ENCODE data around the gene HNRNPF. TPM values are rescaled to one million over a fixed set of nuclear protein-coding genes. Genes with fewer than 3 reads are reported as not detected.

Gene HNRNPF
- total and polyA plus RNA-seq, 5 donors = 41.6 to 93.4 (median 75.4) TPM

DNA sequence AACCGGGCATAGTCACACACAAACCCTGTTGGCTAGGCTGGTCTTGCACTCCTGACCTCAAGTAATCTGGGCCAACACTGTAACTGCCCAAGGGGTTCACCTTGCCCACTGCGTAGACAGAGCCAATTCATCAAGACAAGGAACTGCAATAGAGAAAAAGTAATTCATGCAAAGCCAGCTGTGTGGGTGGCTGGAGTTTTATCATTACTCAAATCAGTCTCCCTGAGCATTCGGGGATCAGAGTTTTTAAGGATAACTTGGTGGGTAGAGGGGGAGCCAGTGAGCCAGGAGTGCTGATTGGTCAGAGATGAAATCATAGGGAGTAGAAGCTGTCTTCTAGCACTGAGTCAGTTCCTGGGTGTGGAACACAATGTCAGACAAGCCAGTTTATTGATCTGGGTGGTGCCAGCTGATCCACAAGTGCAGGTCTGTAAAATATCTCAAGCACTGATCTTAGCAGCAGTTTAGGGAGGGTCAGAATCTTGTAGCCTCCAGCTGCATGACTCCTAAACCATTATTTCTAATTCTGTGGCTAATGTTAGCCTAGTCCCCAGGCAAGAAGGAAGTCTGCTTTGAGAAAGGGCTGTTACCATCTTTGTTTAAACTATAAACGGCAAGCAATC is 53.1 kb downstream of the HNRNPF start:
- intact Hi-C loops (cut with DNase I) = loop anchor here in 1 of 4 donors (10.0 kb wide), 1 partner anchor 151 kb away; no protein-coding TSS in a partner anchor
- Histone ChIP-seq H3K9me3 (ENCODE audit: control insufficient read depth, low read length) (no peaks in the 10 kb centered on the region), H3K27me3 (ENCODE audit: control insufficient read depth, insufficient read depth) (no peaks in the 10 kb centered on the region), H3K4me3 (ENCODE audit: low read length) (no peak overlapping the region), H3K27ac (ENCODE audit: low read length) (no peak overlapping the region), H3K4me1 (ENCODE audit: control insufficient read depth, insufficient read depth, low read length) (no peaks in the 10 kb centered on the region)
- WGBS = 63% methylated on average over 4 of the region's 4 CpGs
- DNase-seq (no peak), ATAC-seq (no peak)

DNA sequence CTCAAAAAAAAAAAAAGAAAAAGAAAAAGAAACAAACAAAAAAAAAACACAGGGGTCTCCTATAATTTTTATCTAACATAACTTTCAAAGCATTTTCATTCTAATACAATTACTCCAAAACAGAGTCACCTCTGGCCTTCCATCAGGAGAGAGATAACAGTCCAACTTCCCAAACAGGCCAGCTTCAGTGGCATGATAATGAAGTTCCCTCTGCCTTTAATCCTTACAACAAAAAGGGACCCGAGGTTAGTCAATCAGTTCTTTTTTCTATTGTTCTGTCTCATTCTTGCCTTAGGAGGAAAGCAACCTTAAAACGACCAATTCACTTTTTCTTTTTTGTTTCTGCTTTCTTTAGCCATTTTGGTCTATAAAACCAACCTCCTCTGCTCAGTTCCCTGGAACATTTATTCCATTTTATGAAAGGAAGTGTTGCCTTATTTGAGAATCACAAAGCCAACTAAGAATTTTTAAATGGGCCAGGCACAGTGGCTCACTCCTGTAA is 54.1 kb downstream of the HNRNPF start:
- Histone ChIP-seq H3K27me3 (ENCODE audit: control insufficient read depth, insufficient read depth) (no peaks in the 10 kb centered on the region), H3K4me1 (ENCODE audit: control insufficient read depth, insufficient read depth, low read length) (no peaks in the 10 kb centered on the region), H3K9me3 (ENCODE audit: control insufficient read depth, low read length) (no peaks in the 10 kb centered on the region), H3K27ac (ENCODE audit: low read length) (no peak overlapping the region), H3K4me3 (ENCODE audit: low read length) (no peak overlapping the region)
- WGBS = 20% methylated on average over 2 of the region's 2 CpGs
- no peak for DNase-seq
- intact Hi-C loops (cut with DNase I) = loop anchor here in 1 of 4 donors (10.0 kb wide), 1 partner anchor 150 kb away; no protein-coding TSS in a partner anchor
- ATAC-seq = no peak

DNA sequence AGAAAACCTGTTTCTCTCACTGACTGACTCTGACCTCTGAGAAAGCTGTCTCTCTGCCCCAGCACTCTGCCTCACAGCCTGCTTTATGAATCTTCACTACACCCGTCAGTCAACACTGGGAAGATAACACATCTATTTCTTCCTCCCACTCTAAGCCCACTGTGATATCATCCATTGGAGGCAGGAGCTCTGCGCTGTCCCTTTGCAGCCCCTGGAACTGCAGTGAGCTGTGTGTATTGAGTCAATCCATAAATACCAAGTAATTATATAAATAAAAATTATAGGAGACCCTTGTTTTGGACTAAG is 54.7 kb downstream of the HNRNPF start:
- Histone ChIP-seq H3K27ac (ENCODE audit: low read length) (no peak overlapping the region), H3K4me1 (ENCODE audit: control insufficient read depth, insufficient read depth, low read length) (no peaks in the 10 kb centered on the region), H3K9me3 (ENCODE audit: control insufficient read depth, low read length) (no peaks in the 10 kb centered on the region), H3K4me3 (ENCODE audit: low read length) (no peak overlapping the region), H3K27me3 (ENCODE audit: control insufficient read depth, insufficient read depth) (no peaks in the 10 kb centered on the region)
- no peak for ATAC-seq
- DNase-seq = no peak
- WGBS = 31% methylated on average over 2 of the region's 2 CpGs
- intact Hi-C loops (cut with DNase I) = loop anchor here in 1 of 4 donors (10.0 kb wide), 1 partner anchor 149 kb away; no protein-coding TSS in a partner anchor

DNA sequence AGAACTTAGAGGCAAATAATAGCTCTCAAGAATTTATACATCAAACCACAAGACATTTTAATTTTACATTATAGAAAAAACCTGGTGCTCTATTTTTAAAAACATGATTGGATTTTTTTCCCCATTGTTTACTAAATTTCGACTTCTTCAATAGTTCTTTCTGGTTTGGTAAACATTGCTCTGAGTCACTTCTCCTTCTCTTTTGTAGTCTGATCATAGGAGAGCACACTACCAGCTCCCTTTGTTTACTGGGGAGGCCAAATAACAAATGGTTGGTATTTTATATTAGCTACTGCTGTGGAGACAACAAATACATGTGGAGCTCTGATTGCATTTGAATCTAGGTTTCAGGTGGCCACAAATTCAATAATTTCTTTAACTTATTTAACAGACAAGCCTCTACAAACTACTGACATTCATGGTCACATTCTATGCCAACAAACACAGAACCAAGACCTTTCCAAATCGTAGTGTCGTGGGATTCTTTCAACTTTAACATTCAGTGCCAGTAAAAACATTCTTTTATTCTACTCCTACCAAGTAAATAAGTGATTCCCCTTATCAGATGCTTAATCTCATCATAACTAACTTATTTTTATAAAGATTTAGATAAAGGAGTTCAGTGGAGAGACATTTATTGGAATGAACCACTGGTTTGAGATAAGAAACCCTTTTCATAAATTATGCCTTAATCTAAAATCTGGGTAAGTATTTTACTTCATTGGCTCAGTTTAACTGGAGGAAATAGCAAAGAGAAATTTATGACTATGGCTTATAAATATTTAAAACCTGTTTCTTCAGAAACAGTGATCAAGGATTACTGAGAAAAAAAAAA is 55.3 kb downstream of the HNRNPF start:
- Histone ChIP-seq H3K9me3 (ENCODE audit: control insufficient read depth, low read length) (no peaks in the 10 kb centered on the region), H3K27ac (ENCODE audit: low read length) (no peak overlapping the region), H3K27me3 (ENCODE audit: control insufficient read depth, insufficient read depth) (no peaks in the 10 kb centered on the region), H3K4me1 (ENCODE audit: control insufficient read depth, insufficient read depth, low read length) (no peaks in the 10 kb centered on the region), H3K4me3 (ENCODE audit: low read length) (no peak overlapping the region)
- intact Hi-C loops (cut with DNase I) = loop anchor here in 1 of 4 donors (10.0 kb wide), 1 partner anchor 149 kb away; no protein-coding TSS in a partner anchor
- WGBS = 33% methylated on average over 3 of the region's 3 CpGs
- ATAC-seq (no peak), DNase-seq (no peak)

DNA sequence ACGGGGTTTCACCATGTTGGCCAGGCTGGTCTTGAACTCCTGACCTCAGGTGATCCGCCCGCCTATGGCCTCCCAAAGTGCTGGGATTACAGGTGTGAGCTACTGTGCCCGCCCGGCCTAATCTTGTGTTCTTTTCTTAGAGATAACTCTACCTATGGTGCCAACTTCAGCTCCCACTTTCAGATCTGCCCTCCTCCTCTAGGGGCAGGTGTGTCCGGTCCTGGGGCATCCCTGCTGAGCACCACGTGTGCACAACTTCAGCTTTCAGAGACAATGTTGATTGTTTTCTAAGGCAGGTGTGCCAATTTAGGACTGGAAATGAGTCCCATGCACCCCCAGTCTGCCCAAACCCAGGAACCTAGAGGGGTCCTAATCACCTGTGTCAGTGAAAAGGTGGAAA is 56.0 kb downstream of the HNRNPF start:
- Histone ChIP-seq H3K9me3 (ENCODE audit: control insufficient read depth, low read length) (no peaks in the 10 kb centered on the region), H3K27me3 (ENCODE audit: control insufficient read depth, insufficient read depth) (no peaks in the 10 kb centered on the region), H3K4me1 (ENCODE audit: control insufficient read depth, insufficient read depth, low read length) (no peaks in the 10 kb centered on the region), H3K27ac (ENCODE audit: low read length) (no peak overlapping the region), H3K4me3 (ENCODE audit: low read length) (no peak overlapping the region)
- WGBS = 66% methylated on average over 7 of the region's 7 CpGs
- intact Hi-C loops (cut with DNase I) = loop anchor here in 1 of 4 donors (10.0 kb wide), 1 partner anchor 148 kb away; no protein-coding TSS in a partner anchor
- ATAC-seq (no peak), DNase-seq (no peak)

DNA sequence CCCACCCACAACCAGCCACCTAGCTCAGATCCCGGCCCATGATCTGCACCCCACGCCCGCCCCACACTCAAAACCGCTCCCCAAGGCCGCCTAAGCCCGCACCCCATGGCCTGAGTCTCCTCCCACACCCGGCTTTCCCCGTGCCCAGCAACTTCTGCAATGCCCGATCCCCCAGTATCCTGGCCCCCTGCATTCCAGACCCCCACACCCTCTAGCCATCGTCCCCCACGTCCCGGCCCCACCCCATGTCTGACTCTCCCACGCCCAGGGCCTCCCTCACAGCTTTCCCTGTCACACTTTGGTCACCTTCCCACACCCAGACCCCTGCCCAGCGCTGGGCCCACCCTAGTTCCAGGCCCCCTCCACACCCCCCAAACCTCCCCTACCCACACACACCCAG is 57.7 kb downstream of the HNRNPF start:
- Histone ChIP-seq H3K4me3 (ENCODE audit: low read length) (no peak overlapping the region), H3K4me1 (ENCODE audit: control insufficient read depth, insufficient read depth, low read length) (no peaks in the 10 kb centered on the region), H3K27me3 (ENCODE audit: control insufficient read depth, insufficient read depth) (no peaks in the 10 kb centered on the region), H3K27ac (ENCODE audit: low read length) (no peak overlapping the region), H3K9me3 (ENCODE audit: control insufficient read depth, low read length) (no peaks in the 10 kb centered on the region)
- DNase-seq = no peak
- no peak for ATAC-seq
- intact Hi-C loops (cut with DNase I) = loop anchor here in 1 of 4 donors (10.0 kb wide), 1 partner anchor 146 kb away; no protein-coding TSS in a partner anchor
- WGBS = 69% methylated on average over 14 of the region's 14 CpGs

DNA sequence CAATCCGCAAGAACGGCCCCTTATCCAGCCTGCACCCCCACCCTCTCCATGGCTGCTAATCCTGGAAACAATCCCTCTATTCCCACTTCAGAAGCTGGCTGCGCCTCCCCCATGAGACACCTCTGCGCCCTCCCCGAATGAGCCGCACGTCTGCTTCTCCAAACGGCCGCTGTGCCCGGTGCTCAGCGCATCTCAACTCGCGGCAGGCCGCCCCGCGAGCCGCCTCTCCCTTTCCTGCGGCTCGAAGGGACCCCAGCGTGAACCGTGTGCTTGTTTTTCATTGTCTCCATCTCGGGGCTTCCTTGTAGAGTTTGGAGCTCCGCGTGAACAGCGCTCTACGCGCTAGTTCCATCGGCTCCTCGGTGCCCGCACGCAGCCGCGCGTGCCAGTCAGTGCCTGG is 58.3 kb downstream of the HNRNPF start:
- H3K9me3 ChIP-seq (ENCODE audit: control insufficient read depth, low read length) = no peaks in the 10 kb centered on the region
- DNase-seq (no peak), ATAC-seq (no peak)
- no peak overlapping the region for H3K4me3 ChIP-seq (ENCODE audit: low read length)
- no peak overlapping the region for H3K27ac ChIP-seq (ENCODE audit: low read length)
- no peaks in the 10 kb centered on the region for H3K4me1 ChIP-seq (ENCODE audit: control insufficient read depth, insufficient read depth, low read length)
- no peaks in the 10 kb centered on the region for H3K27me3 ChIP-seq (ENCODE audit: control insufficient read depth, insufficient read depth)
- WGBS = 23% methylated on average over 34 of the region's 34 CpGs
- intact Hi-C loops (cut with DNase I) = loop anchor here in 1 of 4 donors (10.0 kb wide), 1 partner anchor 146 kb away; no protein-coding TSS in a partner anchor

DNA sequence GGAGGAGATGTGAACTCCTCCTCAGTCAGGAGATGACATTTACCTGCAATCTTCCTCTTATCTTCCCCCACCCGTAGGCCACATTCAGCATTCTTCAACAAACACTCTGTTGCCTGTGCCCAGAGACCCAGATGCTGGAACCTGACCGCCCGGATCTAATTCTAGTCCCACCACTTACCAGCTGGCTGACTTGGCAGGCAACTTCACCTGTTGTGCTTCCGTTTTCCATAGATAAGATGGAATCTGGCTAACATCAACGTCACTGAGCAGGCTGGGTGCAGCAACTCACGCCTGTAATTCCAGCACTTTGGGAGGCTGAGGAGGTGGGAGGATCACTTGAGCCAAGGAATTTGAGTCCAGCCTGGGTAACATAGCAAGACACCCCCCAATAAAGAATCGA is 58.8 kb downstream of the HNRNPF start:
- no peak for ATAC-seq
- no peaks in the 10 kb centered on the region for H3K27me3 ChIP-seq (ENCODE audit: control insufficient read depth, insufficient read depth)
- no peak overlapping the region for H3K4me3 ChIP-seq (ENCODE audit: low read length)
- intact Hi-C loops (cut with DNase I) = loop anchor here in 1 of 4 donors (10.0 kb wide), 1 partner anchor 145 kb away; no protein-coding TSS in a partner anchor
- no peak for DNase-seq
- no peak overlapping the region for H3K27ac ChIP-seq (ENCODE audit: low read length)
- no peaks in the 10 kb centered on the region for H3K4me1 ChIP-seq (ENCODE audit: control insufficient read depth, insufficient read depth, low read length)
- H3K9me3 ChIP-seq (ENCODE audit: control insufficient read depth, low read length) = no peaks in the 10 kb centered on the region
- 33% methylated on average over 7 of the region's 7 CpGs for WGBS

DNA sequence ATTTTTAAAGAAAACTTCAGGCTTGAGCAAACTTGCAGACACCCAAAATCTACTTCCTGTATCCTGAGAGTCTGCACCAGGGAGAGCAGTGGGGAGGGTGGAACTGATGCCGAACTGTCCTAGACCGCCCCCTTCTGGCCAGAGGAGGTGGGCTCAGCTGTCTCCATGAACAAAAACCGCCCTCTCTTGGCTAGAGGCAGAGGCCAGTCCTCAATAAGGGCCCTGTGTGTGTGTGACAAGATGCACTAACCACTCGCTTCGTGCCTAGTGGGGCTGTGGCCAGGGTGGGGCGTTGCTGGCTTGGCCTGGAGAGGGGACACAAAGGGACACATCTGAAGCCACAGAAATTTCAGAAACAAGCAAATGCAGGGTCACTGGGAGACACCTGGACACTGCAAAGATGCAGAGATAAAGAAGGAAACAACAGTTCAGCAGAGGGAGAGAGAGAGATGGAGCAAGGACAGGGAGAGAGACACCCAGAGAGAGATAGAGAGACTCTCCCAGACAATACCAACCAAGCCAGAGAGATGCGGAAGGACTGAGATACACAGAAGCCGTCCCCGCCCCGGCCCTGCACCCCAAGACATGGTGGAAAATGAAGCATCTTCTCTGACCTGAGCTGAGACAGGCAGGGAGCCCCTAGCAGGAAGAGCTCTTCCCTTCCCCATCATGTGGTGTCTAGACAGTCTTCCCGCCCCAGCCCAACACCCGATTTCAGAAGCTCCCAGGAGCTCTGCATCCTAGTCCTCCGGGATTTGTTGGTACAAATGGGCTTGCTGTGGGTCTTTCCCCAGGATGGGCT is 60.3 kb downstream of the HNRNPF start:
- Histone ChIP-seq H3K9me3 (ENCODE audit: control insufficient read depth, low read length) (no peaks in the 10 kb centered on the region), H3K27me3 (ENCODE audit: control insufficient read depth, insufficient read depth) (no peaks in the 10 kb centered on the region), H3K27ac (ENCODE audit: low read length) (no peak overlapping the region), H3K4me1 (ENCODE audit: control insufficient read depth, insufficient read depth, low read length) (no peaks in the 10 kb centered on the region), H3K4me3 (ENCODE audit: low read length) (no peak overlapping the region)
- intact Hi-C loops (cut with DNase I) = loop anchor here (5.0 to 10.0 kb wide), 2 partner anchors 51 to 54 kb away; no protein-coding TSS in a partner anchor
- DNase-seq (peak; percentile 81 to 94 (median 92)), ATAC-seq (peak; percentile 98)
- WGBS = 53% methylated on average over 13 of the region's 13 CpGs

DNA sequence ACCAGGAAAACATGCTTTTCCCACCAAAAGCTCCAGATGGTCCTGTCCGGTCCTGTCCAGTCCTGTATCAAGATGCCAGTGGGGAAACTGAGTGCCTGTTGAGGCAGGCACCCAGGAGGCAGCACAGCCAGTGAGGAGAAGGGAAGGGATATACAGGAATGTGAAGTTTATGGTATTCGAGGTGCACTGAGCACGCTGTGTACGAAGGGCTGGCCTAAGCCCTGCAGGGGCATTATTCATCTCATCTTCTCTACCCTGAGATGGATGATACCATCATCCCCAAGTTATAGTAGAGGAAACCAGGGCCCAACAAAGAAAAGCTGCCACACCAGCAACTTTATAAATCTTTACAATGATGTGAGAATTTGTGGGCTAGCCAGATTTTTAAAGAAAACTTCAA is 61.0 kb downstream of the HNRNPF start:
- Histone ChIP-seq H3K27ac (ENCODE audit: low read length) (no peak overlapping the region), H3K4me1 (ENCODE audit: control insufficient read depth, insufficient read depth, low read length) (no peaks in the 10 kb centered on the region), H3K9me3 (ENCODE audit: control insufficient read depth, low read length) (no peaks in the 10 kb centered on the region), H3K4me3 (ENCODE audit: low read length) (no peak overlapping the region), H3K27me3 (ENCODE audit: control insufficient read depth, insufficient read depth) (no peaks in the 10 kb centered on the region)
- intact Hi-C loops (cut with DNase I) = loop anchor here (5.0 to 10.0 kb wide), 2 partner anchors 51 to 53 kb away; no protein-coding TSS in a partner anchor
- 97% methylated on average over 4 of the region's 4 CpGs for whole genome bisulfite sequencing
- ATAC-seq (no peak), DNase-seq (no peak)
